ENCODE results near the gene IFT25.
"Not testable (repeated sequence)": the region's sequence is repeated elsewhere in the genome, so short reads cannot be mapped to it uniquely, and the experiment has no call there.

IFT25 gene

DNA sequence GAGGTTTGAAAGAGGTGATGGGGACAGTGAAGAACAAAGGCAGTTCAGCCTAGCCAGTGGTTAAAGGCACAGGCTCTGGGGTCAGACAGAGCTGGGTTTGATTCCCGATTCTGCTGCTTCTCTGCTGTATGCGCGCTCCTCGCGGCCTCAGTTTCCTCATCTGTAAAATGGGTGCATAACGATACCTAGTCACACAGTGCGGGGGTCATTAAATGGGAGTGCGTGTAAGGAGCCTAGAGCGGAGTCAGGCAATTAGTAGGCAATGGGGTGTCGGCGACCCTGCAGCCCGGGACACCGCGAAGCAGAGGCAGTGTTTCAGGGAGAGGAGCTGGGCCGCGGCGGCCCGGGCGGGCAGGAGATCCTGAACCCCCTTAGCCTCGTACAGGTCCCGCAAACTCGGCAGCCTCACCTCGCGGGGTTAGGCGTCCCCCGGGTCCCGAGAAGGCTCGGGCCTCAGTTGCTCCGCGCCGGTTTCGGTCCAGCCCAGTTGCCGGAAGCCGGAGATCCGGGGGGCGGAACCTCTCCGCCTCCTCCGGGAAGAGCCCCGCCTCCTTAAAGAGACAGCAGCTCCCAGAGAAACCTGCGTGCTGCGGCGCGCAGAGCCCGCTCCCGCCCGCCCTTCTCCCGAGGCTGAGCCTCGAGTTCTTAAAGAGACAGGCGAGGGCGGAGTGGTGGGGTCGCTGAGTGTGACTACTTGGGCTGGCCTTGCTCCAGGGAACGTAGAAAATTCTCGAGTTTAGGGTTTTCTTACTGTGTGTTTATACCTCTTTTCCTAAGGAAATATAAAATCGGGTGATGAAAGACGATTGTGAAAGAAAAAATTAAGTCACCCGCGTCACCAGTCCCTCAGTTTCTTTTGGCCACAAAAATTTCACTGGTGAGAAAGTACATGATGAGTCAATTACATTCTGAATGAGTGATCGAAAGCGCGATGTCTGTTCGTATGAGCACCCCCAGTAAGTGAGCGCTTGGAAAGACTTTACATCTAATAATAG lies 55.9 kb downstream of the IFT25 start, which contains the start of gene YIPF1:
Gene YIPF1 (minus strand): TSS at position 494 of the 995 bp plus-strand sequence. CDS start 860 bp downstream, outside the sequence.
- peak; percentile 65 to 71 for DNase-seq (ENCODE audit: low read depth in 2 of 2)

DNA sequence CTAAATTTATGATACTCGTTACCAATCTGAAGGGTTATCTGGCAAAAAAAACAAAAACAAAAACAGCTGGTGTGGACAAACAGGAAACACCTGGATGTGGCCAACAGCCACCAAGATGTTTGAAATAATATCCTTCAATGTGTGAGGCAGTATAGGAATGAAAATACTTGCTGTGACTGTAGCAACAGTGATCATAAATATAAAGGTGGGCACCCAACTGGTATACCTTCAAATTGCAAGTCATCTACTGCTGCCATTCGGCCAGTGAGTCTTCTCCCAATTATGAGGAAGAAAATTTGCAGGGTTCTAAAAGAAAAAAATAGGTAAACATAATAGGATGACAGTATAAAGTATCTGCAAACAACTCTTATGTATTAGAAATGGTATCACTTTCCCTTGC lies 56.8 kb downstream of the IFT25 start:
- DNase-seq (ENCODE audit: low read depth in 2 of 2): no peak

DNA sequence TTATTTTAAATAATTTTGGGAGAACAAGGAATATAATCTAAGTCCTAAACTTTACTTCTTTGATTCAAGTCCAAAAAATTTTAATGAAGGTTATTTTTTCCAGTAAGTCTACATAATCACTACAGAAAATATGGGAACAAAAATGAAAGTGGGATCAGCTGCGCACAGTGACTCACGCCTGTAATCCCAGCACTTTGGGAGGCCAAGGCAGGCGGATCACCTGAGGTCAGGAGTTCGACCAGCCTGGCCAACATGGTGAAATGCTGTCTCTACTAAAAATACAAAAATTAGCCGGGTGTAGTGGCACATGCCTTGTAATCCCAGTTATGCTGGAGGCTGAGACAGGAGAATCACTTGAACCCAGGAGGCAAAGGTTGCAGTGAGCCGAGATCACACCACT lies 61.9 kb downstream of the IFT25 start:
- DNase-seq (ENCODE audit: low read depth in 2 of 2): not testable (repeated sequence)

DNA sequence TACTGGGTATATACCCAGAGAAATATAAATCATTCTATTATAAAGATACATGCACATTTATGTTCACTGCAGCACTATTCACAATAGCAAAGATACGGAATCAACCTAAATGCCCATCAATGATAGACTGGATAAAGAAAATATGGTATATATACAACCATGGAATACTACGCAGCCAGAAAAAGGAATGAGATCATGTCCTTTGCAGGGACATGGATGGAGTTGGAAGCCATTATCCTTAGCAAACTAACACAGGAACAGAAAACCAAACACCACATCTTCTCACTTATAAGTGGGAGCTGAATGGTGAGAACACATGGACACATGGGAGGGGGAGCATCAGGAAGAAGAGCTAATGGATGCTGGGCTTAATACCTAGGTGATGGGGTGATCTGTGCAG lies 63.6 kb downstream of the IFT25 start:
- DNase-seq (ENCODE audit: low read depth in 2 of 2): not testable (repeated sequence)

DNA sequence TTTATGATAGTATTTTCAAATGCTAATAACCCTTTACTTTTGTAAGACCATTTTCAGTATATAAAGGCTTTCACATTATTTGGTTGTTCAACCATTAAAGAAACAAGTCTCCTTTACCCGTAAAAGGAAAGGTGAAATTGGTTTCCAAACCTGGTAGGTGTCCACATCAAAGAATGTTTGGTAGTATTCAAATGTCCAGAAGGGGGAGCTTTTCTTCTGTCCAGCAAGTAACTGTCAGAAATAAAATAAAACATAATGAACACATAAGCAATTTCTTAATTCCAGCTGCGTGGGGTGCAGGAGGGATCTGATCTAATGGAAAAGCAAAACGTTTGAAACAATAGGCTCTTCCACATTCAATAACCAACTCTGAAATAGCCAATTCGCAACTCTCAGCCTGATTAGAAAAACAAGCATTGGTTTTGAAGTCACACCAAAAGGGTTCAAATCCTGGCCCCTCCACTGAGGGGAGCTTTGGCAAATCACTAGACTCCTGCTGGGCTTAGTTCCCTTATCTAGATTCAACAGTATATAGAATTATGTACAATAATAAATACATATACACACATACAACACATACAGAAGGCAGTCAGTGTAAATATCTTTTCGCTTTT lies 66.9 kb downstream of the IFT25 start:
- no peak for DNase-seq (ENCODE audit: low read depth in 2 of 2)

DNA sequence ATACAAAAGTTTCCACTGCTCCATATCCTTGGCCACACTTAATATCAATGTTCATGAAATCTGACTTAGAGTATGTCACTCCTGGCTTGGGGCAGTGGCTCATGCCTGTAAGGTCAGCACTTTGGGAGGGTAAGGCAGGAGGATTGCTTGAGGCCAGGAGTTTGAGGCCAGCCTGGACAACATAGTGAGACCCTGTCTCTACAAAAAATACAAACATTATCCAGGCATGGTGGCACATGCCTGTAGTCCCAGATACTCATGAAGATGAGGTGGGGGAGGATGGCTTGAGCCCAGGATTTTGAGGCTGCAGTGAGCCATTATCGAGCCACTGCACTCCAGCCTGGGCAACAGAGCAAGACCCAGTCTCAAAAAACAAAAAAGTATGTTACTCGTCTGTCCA lies 70.3 kb downstream of the IFT25 start:
- DNase-seq (ENCODE audit: low read depth in 2 of 2): not testable (repeated sequence)

DNA sequence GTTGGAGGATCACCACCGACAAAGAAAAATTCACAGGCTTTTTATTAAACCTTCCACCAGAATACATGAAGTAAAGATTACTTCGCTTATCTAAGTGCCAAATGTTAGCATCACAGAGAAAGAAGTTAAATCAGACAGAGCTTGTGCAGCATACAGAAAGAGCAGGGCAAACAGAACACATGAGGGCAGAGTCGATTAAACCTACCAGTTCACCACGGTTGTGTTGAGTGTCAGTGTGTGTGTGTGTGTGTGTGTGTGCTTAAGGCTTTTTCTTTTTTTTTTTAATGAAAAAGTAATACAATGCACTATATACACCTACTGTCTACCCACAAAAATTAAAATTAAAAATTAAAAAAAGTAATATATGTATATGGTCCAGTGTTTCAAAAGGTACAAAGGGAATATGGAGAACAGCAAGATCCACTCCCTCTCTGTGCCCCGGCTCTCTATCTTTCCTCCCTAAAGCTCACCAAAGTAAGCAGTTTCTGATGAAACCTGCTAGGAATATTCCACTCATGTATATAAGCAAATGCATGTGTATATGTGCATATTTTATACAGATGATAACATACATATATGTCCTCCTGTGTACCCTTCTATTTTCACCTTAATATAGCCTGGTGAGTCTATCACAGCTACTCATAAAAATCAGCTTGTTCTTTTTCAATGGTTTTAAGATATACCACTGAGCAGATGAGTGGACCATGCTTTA lies 73.6 kb downstream of the IFT25 start:
- no peak for DNase-seq (ENCODE audit: low read depth in 2 of 2)
